ENCODE measurements around the gene ZFHX3. TPM values are rescaled to one million over a fixed set of nuclear protein-coding genes. Genes with fewer than 3 reads are reported as not detected.
"Not testable (repeated sequence)": the region's sequence is repeated elsewhere in the genome, so short reads cannot be mapped to it uniquely, and the experiment has no call there.

Gene ZFHX3
- total and polyA plus RNA-seq, 10 of the 15 experiments (the other 5 are each of a cell fraction or from before 2014, with no cell fraction given): 0.68 to 8.6 (median 2.0) TPM

GRCh38 chr16:73010150-73010676 is 37.7 kb downstream of the ZFHX3 start:
- Histone ChIP-seq H3K4me2 (ENCODE audit: control insufficient read depth, insufficient read depth) (no peak overlapping the region), H3K36me3 (ENCODE audit: control insufficient read depth in 2 of 2, insufficient read depth in 2 of 2, low read length in 1 of 2) (no peaks in the 10 kb centered on the region), H3K9me3 (replicated peaks; ENCODE audit: control insufficient read depth, insufficient read depth, low read length) (no peaks in the 10 kb centered on the region), H3K27me3 (replicated peaks in 1 of 2; ENCODE audit: control insufficient read depth in 2 of 2, insufficient read depth in 2 of 2, low read length in 1 of 2) (no peaks in the 10 kb centered on the region), H3K27ac (ENCODE audit: control insufficient read depth, insufficient read depth) (no peak overlapping the region), H3K79me2 (ENCODE audit: control insufficient read depth, insufficient read depth, low read length) (peaks cover 4% of the 10 kb centered on the region), H4K20me1 (ENCODE audit: control insufficient read depth, insufficient read depth) (no peaks in the 10 kb centered on the region), H3K9ac (ENCODE audit: control insufficient read depth, insufficient read depth, low read length) (no peak overlapping the region), H2AFZ (ENCODE audit: control insufficient read depth, low read depth, low read length) (no peak overlapping the region), H3K4me1 (ENCODE audit: control insufficient read depth, insufficient read depth, low read length) (peaks cover 2% of the 10 kb centered on the region; the same call in 1 of the 2 replicates), H3K4me3 (no peak overlapping the region)
- 57% methylated on average over 12 of the region's 12 CpGs for WGBS (ENCODE audit: insufficient coverage, insufficient replicate concordance, low lambda C conversion rate, missing lambda C conversion rate)
- intact Hi-C loops (cut with micrococcal nuclease; ENCODE audit: unreplicated experiment): no loop called here
- TF ChIP-seq SPI1 (IDR thresholded peaks at IDR 0.05; ENCODE audit: borderline replicate concordance, insufficient read depth, low read depth, low read length) (peak; percentile 20; the same call in 1 of the 2 replicates), YBX1 (IDR thresholded peaks at IDR 0.05) (no peak)
- RAD21 ChIA-PET (ENCODE audit: unreplicated experiment): no interaction called here
- BruUV-seq (replicated peaks): no TSS peak
- no peak for FAIRE-seq
- DNase-seq (ENCODE audit: low read depth, low spot score): no peak
- SMC1A ChIA-PET (ENCODE audit: uncharacterized antibody, unreplicated experiment): interaction anchor here (0.7 to 1.5 kb wide), 2 partner anchors 24 to 37 kb away, joined by 3 to 4 read pairs; no protein-coding TSS in a partner anchor
- CTCF ChIA-PET: interaction anchor here (0.7 kb wide), 1 partner anchor 178 kb away, joined by 3 read pairs; no protein-coding TSS in a partner anchor
- peak; percentile 71 for ATAC-seq
- POLR2A ChIA-PET: no interaction called here
- in situ Hi-C loops (cut with MboI): no loop called here

- H4K20me1 ChIP-seq (ENCODE audit: control insufficient read depth, insufficient read depth); H3K4me2 ChIP-seq (ENCODE audit: control insufficient read depth, insufficient read depth); H3K4me1 ChIP-seq (ENCODE audit: control insufficient read depth, insufficient read depth, low read length); in situ Hi-C loops (cut with MboI); H3K27me3 ChIP-seq (replicated peaks in 1 of 2; ENCODE audit: control insufficient read depth in 2 of 2, insufficient read depth in 2 of 2, low read length in 1 of 2); RAD21 ChIA-PET (ENCODE audit: unreplicated experiment); H3K9me3 ChIP-seq (replicated peaks; ENCODE audit: control insufficient read depth, insufficient read depth, low read length); H2AFZ ChIP-seq (ENCODE audit: control insufficient read depth, low read depth, low read length); DNase-seq (ENCODE audit: low read depth, low spot score); intact Hi-C loops (cut with micrococcal nuclease; ENCODE audit: unreplicated experiment); FAIRE-seq; H3K36me3 ChIP-seq (ENCODE audit: control insufficient read depth in 2 of 2, insufficient read depth in 2 of 2, low read length in 1 of 2); H3K4me3 ChIP-seq; H3K27ac ChIP-seq (ENCODE audit: control insufficient read depth, insufficient read depth); BruUV-seq (replicated peaks); H3K9ac ChIP-seq (ENCODE audit: control insufficient read depth, insufficient read depth, low read length); H3K79me2 ChIP-seq (ENCODE audit: control insufficient read depth, insufficient read depth, low read length); ATAC-seq; CTCF ChIA-PET: not testable (repeated sequence)
- 75% methylated on average over 9 of the region's 11 CpGs for WGBS (ENCODE audit: insufficient coverage, insufficient replicate concordance, low lambda C conversion rate, missing lambda C conversion rate)
- ChIA-PET SMC1A (ENCODE audit: uncharacterized antibody, unreplicated experiment) (interaction anchor here (0.7 to 1.5 kb wide), 2 partner anchors 24 to 37 kb away, joined by 3 to 4 read pairs; no protein-coding TSS in a partner anchor), POLR2A (interaction anchor here (0.7 kb wide), 1 partner anchor 69 kb away, joined by 7 read pairs; no protein-coding TSS in a partner anchor)
Observed at GRCh38 chr16:73009710-73010109, 38.2 kb downstream of the ZFHX3 start.
